Measurements from ENCODE around the gene APCDD1L.

GRCh38 chr20:58553841-58554240, 38.6 kb upstream of the APCDD1L start:
- TF ChIP-seq CTCF (IDR thresholded peaks at IDR 0.05), result no peak
- no peak for TF ChIP-seq POLR2A (IDR thresholded peaks at IDR 0.05)

Measured in esophagus squamous epithelium (tissue), 4 donors.